ENCODE results near the gene ZBTB34. TPM values are rescaled to one million over a fixed set of nuclear protein-coding genes. Genes with fewer than 3 reads are reported as not detected.
A peak's percentile ranks its signal among the peaks of the same experiment; 100 is the strongest.

ZBTB34 gene
- total RNA-seq, 1 experiment from 2014 or later: 4.0 TPM

DNA sequence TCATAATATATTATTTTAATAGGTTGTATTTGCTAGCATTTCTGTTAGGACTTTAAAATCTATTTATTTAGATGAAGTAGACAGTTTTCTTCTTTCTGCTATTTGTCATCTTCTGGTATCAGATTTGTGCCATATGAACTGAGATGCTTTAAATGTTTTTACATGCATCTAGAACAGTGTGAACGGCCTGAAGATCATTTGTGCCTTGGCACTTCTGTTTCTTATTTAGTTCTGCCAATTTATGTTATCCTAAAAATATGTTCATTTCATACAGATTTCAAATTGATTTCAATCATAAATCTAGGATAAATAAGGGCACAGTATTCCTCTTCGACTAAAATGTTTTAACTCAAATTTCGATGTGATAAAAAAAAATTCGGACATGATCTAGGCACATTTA lies 16.1 kb downstream of the ZBTB34 start:
- no peak for DNase-seq (ENCODE audit: low read depth)

DNA sequence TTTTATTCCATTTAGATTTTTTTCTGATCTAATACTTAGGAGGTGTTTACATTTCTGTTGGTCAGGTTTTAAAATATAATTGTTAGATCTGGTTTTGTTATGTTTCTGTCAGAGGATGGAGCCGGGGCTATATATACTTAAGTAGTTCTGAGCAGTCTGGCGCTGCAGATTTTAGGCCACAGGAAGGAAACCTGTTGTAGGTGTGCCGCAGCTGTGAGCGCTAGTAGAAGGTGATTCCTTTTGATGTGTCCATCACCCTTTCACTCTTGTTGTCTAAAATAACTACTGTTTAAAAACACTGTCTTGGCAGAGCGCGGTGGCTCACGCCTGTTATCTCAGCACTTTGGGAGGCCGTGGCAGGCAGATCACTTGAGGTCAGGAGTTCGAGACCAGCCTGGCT lies 17.0 kb downstream of the ZBTB34 start:
- no peak for DNase-seq (ENCODE audit: low read depth)

DNA sequence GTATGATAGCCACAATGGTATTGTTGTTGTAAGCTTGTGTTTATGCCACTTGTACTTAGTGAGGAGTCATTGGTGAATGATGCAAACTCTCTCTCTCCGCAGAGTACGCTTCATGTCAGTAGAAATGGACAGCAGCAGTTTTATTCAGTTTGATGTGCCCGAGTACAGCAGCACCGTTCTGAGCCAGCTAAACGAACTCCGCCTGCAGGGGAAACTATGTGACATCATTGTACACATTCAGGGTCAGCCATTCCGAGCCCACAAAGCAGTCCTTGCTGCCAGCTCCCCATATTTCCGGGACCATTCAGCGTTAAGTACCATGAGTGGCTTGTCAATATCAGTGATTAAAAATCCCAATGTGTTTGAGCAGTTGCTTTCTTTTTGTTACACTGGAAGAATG lies 18.8 kb downstream of the ZBTB34 start:
- DNase-seq (ENCODE audit: low read depth): no peak

DNA sequence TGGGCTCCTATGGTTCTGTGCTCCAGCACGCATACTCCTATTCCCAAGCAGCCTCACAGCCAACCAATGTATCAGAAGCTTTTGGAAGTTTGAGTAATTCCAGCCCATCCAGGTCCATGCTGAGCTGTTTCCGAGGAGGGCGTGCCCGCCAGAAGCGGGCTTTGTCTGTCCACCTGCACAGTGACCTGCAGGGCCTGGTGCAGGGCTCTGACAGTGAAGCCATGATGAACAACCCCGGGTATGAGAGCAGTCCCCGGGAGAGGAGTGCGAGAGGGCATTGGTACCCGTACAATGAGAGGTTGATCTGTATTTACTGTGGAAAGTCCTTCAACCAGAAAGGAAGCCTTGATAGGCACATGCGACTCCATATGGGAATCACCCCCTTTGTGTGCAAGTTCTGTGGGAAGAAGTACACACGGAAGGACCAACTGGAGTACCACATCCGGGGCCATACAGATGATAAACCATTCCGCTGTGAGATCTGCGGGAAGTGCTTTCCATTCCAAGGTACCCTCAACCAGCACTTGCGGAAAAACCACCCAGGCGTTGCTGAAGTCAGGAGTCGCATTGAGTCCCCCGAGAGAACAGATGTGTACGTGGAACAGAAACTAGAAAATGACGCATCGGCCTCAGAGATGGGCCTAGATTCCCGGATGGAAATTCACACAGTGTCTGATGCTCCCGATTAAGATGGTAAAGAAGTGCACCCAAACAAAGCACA lies 19.9 kb downstream of the ZBTB34 start:
- no peak for DNase-seq (ENCODE audit: low read depth)

DNA sequence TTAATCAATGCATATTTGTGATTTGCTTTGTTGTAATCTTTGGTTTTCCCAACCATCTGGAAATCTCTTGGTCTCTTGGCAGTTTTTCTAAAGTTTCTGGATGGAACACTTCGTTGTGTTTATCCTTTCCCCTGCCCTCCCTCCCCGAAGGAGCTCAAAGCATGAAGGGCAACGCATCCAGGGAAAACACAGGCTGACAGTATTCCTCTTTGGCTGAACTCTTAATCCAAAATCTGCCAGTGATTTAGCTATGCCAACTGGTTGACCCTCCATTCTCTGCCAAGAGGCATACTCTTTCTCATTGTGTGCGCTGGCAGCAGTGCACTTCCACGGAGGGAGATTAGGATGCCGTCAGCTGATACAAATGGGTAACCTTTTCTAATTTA lies 20.5 kb downstream of the ZBTB34 start:
- DNase-seq (ENCODE audit: low read depth): no peak

DNA sequence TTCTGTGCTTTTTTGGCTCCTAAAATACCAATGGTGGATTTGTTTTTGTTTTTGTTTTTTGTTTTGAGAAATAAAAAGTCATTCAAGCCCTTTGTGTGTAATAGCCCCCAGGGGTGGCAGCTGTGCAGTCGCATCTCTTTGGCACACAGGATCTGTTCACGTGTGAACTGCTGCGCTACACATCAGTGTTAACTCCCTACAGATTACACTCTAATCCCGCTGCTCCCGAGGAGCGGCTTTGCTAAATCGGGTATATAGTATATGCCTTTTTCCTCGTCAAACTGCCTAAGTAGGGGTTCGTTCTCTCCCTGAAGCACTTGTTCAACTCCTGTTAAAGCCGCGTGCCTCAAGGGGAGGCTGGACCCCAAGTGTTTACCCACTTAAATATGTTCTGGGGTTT lies 22.3 kb downstream of the ZBTB34 start:
- DNase-seq (ENCODE audit: low read depth): no peak

DNA sequence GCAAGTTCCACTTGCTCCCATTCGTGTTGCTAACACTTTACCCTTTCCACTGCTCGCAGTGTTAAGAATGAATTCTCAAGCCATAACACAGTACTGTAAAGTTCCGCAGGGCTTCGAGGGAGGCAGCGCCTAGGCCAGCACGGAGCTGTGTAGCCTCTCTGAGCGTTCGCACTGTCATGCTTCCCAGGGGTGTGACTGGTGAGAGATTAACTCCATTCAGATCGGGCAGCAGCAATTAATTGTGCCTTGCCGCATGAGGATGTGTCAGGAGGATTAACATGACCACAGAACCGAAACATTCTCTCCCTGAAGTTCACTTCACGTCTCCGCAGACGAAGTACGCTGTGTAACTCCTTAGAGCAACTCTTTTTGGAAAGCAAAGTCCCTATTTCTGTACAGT lies 23.2 kb downstream of the ZBTB34 start:
- DNase-seq (ENCODE audit: low read depth): no peak

DNA sequence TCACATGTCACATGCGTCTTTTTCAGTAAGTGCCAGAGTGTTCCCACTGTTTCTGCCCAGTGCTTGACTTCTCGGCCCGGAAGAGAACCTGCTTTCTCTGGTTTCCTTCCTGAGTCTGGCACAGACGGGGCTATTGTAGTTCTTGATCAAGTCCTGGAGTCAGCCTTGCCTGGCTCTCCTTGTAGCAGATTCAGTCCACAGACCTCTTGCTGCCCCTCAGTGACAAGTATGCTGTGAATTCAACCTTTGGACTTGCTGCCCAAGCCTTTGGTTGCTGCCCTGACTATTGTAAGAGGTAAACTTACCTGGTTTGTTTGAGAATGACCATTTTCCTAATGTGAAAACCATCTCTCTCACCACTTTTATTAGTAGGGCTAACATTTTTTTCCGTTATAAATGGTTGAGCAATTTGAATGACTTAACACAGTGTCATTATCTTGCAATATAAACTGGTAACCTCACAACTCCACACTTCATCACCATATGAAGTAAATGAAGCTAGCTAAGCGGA lies 24.7 kb downstream of the ZBTB34 start:
- DNase-seq (ENCODE audit: low read depth): no peak

DNA sequence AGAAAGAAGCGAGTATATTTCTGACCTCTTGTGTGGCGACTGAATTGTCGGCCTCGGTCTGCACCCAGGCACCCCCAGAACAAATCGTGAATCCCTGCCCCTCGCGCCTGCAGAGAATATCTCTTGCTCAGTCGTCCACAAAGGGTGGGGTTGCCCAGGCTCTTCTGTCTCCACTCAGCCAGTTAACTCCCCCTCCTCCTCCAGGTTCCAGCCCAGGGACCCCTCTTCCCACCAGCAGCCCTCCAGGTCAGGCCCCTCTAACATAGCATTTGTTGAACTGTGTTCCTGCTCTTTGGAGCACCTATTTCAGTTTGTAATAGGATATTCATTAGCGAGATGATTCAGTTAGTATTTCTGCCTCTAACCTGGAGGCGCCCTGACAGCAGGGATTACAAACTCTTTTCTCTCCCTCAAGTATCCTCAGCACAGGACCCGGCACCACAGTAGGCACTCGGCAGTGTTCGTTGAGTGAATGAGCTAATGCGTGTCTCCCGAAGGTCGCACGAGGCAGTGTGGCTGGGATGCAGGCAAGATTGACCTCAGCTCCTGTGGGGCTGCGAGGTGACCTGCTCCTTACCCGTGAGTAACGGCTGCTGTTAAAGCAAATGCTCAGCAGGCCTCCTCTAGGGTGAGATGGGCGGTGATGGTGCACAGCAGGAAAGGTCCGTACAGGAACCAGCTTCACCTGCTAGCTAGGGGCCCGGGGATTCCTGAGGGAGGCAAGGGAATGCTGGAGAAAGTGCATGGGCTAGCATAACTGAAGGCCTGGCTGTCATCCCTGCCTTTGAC lies 25.8 kb downstream of the ZBTB34 start:
- no peak for DNase-seq (ENCODE audit: low read depth)

DNA sequence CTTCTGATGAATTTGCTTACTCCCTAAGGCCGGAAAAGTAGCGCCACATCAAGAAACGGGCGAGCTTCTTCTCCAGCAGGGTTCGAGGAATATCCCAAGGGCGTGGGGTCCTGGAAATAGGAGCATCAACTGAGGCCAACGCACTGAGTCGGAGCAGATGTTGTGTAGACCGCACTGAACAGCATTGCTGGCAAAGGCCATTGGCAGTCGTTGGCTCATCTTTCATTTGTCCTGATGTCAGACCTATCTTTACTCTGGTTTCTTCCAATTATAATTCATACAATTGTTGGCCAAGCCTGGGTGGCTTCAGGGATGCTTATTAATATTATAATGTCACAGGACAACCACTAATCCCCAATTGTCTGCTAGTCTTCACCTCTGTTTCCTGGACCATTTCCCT lies 26.5 kb downstream of the ZBTB34 start:
- no peak for DNase-seq (ENCODE audit: low read depth)

DNA sequence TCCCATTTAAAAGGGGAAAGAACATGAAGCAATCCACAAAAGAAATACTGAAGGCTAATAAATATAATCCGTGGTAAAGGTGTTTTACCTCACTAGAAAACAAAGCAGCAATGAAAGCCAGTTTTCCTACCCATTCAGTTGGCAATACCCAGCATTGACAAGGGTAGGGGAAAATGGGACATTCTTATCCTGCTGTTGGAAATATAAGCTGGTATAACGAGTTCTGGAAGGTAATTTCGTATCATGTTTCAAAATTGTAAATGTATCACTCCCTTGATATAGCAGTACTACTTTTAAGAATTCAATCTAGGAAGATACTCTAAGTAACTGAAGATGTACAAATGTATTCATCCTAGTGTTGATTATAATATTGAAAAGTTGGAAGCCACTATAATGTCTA lies 31.2 kb downstream of the ZBTB34 start:
- no peak for DNase-seq (ENCODE audit: low read depth)

DNA sequence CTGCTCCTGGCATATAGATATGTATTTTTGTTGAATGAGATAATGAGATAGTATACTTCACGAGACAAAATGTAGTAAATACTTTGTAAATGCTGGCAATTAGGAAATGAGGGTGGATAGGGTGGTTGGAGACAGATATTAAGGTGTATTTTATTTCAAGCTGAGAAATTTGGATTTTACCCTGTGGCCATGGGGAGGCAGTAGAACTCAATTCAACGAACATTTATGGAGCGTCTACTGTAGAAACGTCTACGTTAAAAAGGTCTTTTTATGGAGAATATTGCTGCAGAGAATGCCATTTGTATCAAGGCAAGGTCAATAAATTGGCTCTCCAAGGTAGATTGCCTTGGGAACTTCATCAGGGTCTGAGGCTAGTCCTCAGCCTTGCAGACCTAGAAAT lies 32.6 kb downstream of the ZBTB34 start:
- peak; percentile 6 for DNase-seq (ENCODE audit: low read depth)

DNA sequence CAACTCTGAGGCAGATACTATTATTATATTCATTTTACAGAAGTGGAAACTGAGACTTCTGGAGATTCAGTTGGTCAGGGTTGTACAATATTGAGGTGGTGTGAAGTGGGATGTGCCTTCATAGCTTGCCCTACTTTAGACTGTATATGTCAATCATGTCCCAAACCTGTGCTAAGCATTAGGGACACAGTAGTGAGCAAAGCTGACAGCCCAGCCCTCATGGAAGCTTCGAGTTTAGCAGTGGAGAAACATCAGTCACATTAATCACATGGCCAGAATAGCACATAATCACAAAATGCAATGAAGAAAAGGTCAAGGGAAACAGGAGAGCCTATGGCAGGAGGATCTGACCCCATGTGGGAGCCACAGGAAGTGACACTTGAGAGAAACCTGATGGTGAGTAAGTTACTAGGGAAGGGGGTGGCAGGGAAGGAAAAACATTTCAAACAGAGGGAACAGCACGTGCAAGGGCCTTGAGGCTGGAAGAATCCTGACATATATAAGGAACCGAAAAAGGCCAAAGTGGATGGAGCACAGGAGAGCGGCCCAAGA lies 33.7 kb downstream of the ZBTB34 start:
- DNase-seq (ENCODE audit: low read depth): no peak

DNA sequence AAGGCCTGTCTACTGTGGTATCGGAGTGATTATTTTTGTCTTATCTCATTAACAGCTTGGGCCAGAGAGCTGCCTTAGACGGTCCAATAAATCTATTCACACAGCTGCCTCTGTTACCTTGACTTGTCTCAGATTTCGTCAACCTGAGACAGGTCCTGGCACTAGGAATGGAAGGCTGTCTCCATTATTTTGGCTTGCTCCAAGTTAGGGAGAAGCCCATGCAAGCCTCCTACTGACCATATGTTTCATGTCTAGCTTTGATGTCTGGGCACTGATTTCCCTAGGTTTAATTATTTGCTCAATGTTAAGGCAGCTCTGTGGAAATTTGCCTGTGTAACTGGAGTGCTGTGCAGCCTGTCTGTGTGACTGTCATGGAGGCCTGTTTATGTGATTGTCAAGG lies 41.8 kb downstream of the ZBTB34 start:
- no peak for DNase-seq (ENCODE audit: low read depth)

DNA sequence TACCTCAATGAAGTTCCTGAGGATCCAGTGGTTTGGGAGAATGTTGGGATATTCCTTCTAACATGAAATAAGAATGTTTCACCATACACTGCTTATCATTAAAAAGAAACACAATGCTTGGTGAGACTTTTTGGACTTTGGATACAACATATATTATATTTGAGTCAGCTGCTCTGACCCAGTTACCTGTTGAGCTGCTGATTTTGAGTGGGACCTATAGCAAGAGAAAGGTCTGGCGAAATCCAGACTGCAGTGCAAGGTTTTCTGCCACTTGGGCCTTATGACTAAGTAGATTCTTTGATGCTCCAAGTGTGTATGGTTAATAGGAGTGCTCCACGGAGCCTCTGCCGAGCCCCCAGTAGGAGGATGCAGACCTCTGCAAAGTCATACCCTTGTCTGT lies 44.1 kb downstream of the ZBTB34 start:
- no peak for DNase-seq (ENCODE audit: low read depth)

DNA sequence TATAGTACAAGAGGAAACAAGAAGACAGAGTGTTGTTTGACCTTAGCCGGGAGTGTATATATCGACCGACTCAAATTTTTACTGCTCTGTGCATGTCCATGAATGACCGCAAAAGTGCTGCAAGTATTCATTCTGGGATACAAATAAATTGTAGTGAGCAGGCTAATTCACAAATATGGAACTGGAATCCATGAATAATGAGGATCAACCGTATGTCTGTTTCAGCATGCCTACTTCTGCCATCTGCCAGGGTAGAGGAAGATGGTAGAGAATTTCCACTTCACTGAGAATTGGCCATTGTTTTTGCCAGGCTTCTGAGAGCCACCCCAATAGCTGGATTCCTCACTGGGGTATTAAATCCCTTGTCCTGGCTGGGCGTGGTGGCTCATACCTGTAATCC lies 45.7 kb downstream of the ZBTB34 start:
- DNase-seq (ENCODE audit: low read depth): no peak

DNA sequence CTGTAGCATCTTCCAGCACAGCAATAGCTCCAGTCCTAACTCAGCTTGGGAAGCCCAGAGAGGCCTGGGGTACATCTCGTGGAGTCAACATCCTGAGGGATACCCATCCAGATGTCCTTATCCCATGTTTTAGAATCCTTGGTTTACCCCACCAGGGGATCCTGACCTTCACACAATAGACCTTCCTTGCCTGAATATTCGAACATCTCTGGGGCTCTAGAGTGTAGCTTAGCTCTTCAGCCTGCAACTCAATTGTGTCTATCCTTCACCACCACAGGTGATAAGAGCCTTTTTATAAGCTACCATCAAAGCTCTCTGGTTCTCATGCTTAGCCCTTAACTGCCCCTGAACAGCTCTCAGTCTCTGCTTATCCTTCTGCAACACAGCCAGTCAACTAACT lies 46.6 kb downstream of the ZBTB34 start:
- no peak for DNase-seq (ENCODE audit: low read depth)

DNA sequence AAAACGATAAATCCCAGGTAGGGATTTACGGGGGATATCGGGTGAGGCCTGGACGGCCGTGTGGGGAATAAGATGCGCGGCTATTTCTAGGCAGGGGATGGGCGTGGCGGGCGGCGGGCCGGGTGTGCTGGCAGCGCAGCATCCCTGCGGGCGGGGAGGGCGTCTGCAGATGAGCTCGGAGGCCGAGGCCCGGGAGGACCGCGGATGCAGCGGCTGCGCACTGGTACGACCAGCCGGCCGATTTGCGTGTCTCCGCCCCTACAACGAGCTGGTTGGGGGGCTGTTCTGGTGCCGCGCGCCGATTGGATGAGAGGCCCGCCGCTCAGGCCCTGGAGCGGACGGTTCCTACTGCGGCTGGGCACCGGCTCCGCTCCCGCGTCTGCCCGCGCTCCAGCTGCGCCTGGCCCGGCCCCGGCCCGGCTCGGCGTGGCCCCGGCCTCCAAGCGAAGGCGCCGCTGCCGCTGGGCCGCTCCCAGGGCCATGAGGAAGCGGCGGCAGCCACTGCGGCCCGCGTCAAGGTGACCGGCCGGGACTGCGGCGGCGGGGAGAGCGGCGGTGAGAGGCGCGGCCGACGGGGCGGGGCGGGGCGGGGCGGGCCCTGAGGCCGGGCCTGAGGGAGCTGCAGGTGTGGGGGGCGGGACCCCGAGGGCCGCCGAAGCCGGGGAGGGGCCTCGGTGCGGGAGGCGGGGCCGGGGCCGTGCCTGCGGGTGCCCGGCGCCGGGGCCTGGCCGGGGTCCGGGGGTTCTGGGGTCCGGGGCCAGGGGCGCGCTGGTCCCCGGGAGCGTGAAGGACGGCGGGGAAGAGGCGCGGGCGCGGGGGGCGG lies 54.2 kb downstream of the ZBTB34 start, which contains the start of gene RALGPS1:
RALGPS1 (plus strand) TSS at position 325 of the 823 bp plus-strand sequence. CDS start 47,508 bp downstream, outside the sequence.
- DNase-seq (ENCODE audit: low read depth): peak; percentile 94

DNA sequence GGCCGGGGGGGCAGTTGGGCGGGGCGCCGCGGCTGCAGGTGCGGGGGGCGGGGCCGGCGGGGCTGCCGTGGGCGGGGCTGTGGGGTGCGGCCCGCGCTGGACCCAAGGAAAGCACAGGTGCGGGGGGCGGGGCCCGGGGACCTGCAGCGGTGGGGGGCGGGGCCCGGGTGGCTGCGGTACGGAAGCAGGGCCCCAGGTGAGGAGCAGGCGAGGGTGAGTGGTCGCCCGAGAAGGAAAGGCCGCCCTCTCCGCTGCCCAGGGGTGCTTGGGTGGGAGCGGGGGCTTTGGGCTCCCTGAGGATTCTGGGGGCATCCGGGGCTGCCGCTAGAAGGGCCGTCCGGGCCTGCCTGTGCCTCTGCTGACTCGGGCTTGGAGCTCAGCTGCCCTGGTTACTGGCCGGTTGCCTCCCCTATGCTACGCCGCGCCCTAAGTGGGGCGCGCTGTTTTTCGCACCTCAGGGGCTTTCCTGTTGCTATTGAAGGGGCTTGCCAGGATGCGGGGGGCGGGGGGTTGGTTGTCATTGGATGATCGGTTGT lies 54.9 kb downstream of the ZBTB34 start:
- no peak for DNase-seq (ENCODE audit: low read depth)

DNA sequence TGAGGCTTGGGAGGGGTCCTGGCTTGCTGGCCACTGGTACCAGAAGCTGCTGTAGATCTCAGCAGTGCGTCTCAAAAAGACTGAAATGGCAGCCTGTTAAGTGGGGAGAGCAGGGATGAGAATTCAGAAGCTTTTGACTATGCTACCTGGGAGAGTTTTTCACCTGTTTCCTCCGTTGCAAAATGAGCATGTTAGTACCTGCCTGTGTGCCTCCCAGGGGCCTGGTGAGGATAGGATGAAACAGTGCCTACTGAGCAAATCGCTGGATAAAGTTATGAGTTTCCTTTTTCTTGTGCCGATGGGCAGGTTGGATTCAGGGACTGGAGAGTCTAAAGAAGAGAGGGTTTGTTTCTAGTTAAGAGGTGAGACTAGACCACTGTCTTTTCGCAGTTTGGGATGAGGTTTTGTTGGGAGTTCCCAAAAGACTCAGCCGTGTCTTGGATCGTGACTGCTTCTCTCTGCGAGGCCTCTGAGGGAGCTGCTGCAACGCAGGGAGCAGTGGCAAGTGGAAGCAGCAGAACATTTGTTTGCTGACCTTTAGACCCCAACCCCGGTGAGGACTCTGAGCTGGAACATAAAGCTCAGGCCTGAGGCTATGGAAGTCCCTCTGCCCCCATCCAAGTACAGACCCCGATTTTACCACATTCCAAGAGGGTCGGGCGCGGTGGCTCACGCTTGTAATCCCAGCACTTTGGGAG lies 55.6 kb downstream of the ZBTB34 start:
- DNase-seq (ENCODE audit: low read depth): no peak

DNA sequence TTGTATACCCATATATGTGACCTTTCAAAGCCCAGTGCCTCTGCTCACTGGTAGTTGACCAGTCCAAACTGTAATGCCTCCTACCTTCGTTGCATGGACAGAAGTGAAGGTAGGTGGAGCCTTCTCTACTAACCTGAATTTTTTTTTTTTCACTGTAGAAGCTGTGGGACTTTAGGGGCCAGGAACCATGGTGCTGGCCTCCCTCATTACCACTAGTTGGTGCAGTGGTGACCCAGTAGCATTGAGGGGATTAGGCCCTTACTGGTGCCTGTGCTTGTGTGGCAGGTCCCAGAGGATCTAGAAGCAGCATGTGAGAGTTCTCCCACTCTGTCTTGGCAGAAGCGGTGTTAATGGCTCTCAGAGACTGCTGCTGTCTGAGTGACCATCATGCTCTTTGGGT lies 56.5 kb downstream of the ZBTB34 start:
- no peak for DNase-seq (ENCODE audit: low read depth)
